GM12878 (cell line): Measurements from ENCODE around the gene LHFPL3. TPM values are rescaled to one million over a fixed set of nuclear protein-coding genes. Genes with fewer than 3 reads are reported as not detected.

Experiments
- ATAC-seq: fragments of 200-7000 bp; cut with Tn5 transposase; 3 replicates; pipeline ENCODE4 v1.9.1; 2020; ENCODE audit warnings: mild to moderate bottlenecking, moderate library complexity
- BruUV-seq: library from RNA; stranded (reverse); fragments of 400-500 nt; replicated peaks from 2 replicates; lab custom pipeline; 2021; lab: Mats Ljungman, UMichigan
- CTCF ChIA-PET: fragments of 300-600 bp; sonication (Branson Sonifier 250); formaldehyde crosslinking; extraction: SDS; loops from one replicate; lab custom pipeline; 2021; ENCODE audit warnings: inconsistent platforms; lab: Yijun Ruan, JAX
- POLR2A ChIA-PET: fragments of 350-600 bp; formaldehyde crosslinking; extraction: SDS; loops from one replicate; lab custom pipeline; 2021; ENCODE audit warnings: inconsistent platforms; lab: Charles Lee
- RAD21 ChIA-PET: fragments of 300-600 bp; sonication (Branson Sonifier 250); formaldehyde crosslinking; loops from one replicate; lab custom pipeline; 2023; ENCODE audit warnings: antibody characterized with exemption; ENCODE audit not compliant: unreplicated experiment; lab: Charles Lee
- SMC1A ChIA-PET: fragments of 300-600 bp; sonication (Branson Sonifier 250); formaldehyde crosslinking; loops from one replicate; lab custom pipeline; 2023; ENCODE audit not compliant: unreplicated experiment, uncharacterized antibody; lab: Charles Lee
- DNase-seq: peaks from one replicate; pipeline ENCODE4 v3.0.0-alpha.2; 2011; ENCODE audit warnings: low read depth, low spot score
- FAIRE-seq: peaks from 3 replicates; lab custom pipeline; 2011; peaks lifted over from hg19 to GRCh38; lab: Jason Lieb, UNC
- H2AFZ ChIP-seq: 2 replicates; pipeline ENCODE4 v1.6.0; 2011; ENCODE audit warnings: low read depth, low read length, control low read depth; ENCODE audit not compliant: control insufficient read depth
- H3K27ac ChIP-seq: 2 replicates; pipeline ENCODE4 v1.5.1; 2011; ENCODE audit warnings: control low read depth; ENCODE audit not compliant: control insufficient read depth, insufficient read depth
- H3K27me3 ChIP-seq, 2 experiments: replicated peaks in 1 of 2; 2 replicates each; pipeline versions ENCODE4 v1.6.0 to v1.6.1; 2011; ENCODE audit warnings: low read length in 1 of 2; ENCODE audit not compliant: control insufficient read depth in 2 of 2, insufficient read depth in 2 of 2
- H3K36me3 ChIP-seq, 2 experiments: 2 replicates each; pipeline ENCODE4 v1.5.1; 2011; ENCODE audit warnings: low read length in 1 of 2; ENCODE audit not compliant: control insufficient read depth in 2 of 2, insufficient read depth in 2 of 2
- H3K4me1 ChIP-seq: 2 replicates; pipeline ENCODE4 v1.6.1; 2011; ENCODE audit warnings: mild to moderate bottlenecking, low read length, moderate library complexity, mixed read lengths; ENCODE audit not compliant: control insufficient read depth, insufficient read depth
- H3K4me2 ChIP-seq: 2 replicates; pipeline ENCODE4 v1.6.0; 2011; ENCODE audit warnings: control low read depth; ENCODE audit not compliant: control insufficient read depth, insufficient read depth
- H3K4me3 ChIP-seq: fragments of 200-600 bp; sonication (generic); 2 replicates; pipeline ENCODE4 v1.5.1; 2016
- H3K79me2 ChIP-seq: 2 replicates; pipeline ENCODE4 v1.6.0; 2011; ENCODE audit warnings: low read length; ENCODE audit not compliant: control insufficient read depth, insufficient read depth
- H3K9ac ChIP-seq: 2 replicates; pipeline ENCODE4 v1.8.0; 2011; ENCODE audit warnings: low read length, control low read depth, mixed read lengths; ENCODE audit not compliant: control insufficient read depth, insufficient read depth
- H3K9me3 ChIP-seq: replicated peaks from 3 replicates; pipeline ENCODE4 v1.5.1; 2011; ENCODE audit warnings: mild to moderate bottlenecking, low read length; ENCODE audit not compliant: control insufficient read depth, insufficient read depth
- H4K20me1 ChIP-seq: 2 replicates; pipeline ENCODE4 v1.6.0; 2011; ENCODE audit not compliant: control insufficient read depth, insufficient read depth
- ATF7 ChIP-seq: fragments of 450-650 bp; IDR thresholded peaks from 2 replicates; pipeline ENCODE4 v1.6.1; 2016; ENCODE audit warnings: low read depth, mild to moderate bottlenecking
- FOXM1 ChIP-seq: IDR thresholded peaks from 2 replicates; pipeline ENCODE4 v1.6.1; 2012; ENCODE audit warnings: low read depth, mild to moderate bottlenecking, inconsistent platforms, low read length, moderate library complexity
- MTA3 ChIP-seq: IDR thresholded peaks from 2 replicates; pipeline ENCODE4 v1.6.1; 2012; ENCODE audit warnings: low read length, inconsistent platforms, borderline replicate concordance
- MYC ChIP-seq: IDR thresholded peaks from 2 replicates; pipeline ENCODE4 v1.6.1; 2011; ENCODE audit warnings: mild to moderate bottlenecking, low read length, moderate library complexity, inconsistent platforms; ENCODE audit not compliant: insufficient read depth, insufficient replicate concordance, insufficient read length, severe bottlenecking
- POLR2A ChIP-seq: IDR thresholded peaks from 2 replicates; pipeline ENCODE4 v1.6.1; 2011; ENCODE audit warnings: low read depth, mild to moderate bottlenecking, low read length
- SUPT20H ChIP-seq: IDR thresholded peaks from 2 replicates; pipeline ENCODE4 v1.6.1; 2011; ENCODE audit warnings: low read depth, mild to moderate bottlenecking, low read length, moderate library complexity, borderline replicate concordance; ENCODE audit not compliant: control insufficient read depth
- WGBS: methylation state at CpG from one replicate; pipeline ENCODE4 v1.1.6; 2016; ENCODE audit warnings: low lambda C conversion rate; ENCODE audit not compliant: insufficient replicate concordance, insufficient coverage; ENCODE audit errors: missing lambda C conversion rate; 5-methylcytosine and 5-hydroxymethylcytosine counted together
- in situ Hi-C: fragments of 300-500 bp; cut with MboI; formaldehyde crosslinking; loops from 9 replicates; pipeline ENCODE4 v1.14.3; 2018; ENCODE audit warnings: mixed read lengths
- intact Hi-C: fragments of 100-400 bp; cut with micrococcal nuclease; formaldehyde crosslinking; loops from one replicate; pipeline ENCODE4 v1.14.2; 2022; ENCODE audit not compliant: unreplicated experiment
- polyA plus RNA-seq, 11 experiments: library from polyadenylated mRNA; depleted of rRNA in 4 of 11; unstranded in 6 of 11; stranded (reverse) in 5 of 11; fragments of >200 nt; fragmentation: Nextera tagmentation in 4 of 11; fragmentation: Illumina TruSeq in 1 of 11; extraction: Ambion mirVana in 4 of 11; extraction: Trizol in 1 of 11; gene quantifications; 1 replicate in 1 of 11; 2 replicates in 10 of 11; pipeline versions ENCODE4 v1.2.1 to v1.2.3, GENCODE V29; 2011 to 2016; ENCODE audit warnings: inconsistent platforms in 2 of 11, missing spikeins in 2 of 11, low read depth in 1 of 11
- total RNA-seq, 4 experiments: library from RNA; depleted of rRNA in 3 of 4; stranded (reverse); fragments of >200 nt in 3 of 4; fragmentation: Illumina TruSeq in 1 of 4; extraction: Trizol in 1 of 4; gene quantifications; 2 replicates each; pipeline versions ENCODE4 v1.2.1 to v1.2.3, GENCODE V29; 2013 to 2021
- TF ChIP-seq, protein P1 (sequence below): IDR thresholded peaks from 2 replicates; pipeline ENCODE4 v1.6.1; 2012; ENCODE audit warnings: mild to moderate bottlenecking, low read depth, low read length
- TF ChIP-seq, protein P2 (sequence below): IDR thresholded peaks from 2 replicates; pipeline ENCODE4 v1.6.1; 2011; ENCODE audit warnings: borderline replicate concordance, low read depth, mild to moderate bottlenecking, moderate library complexity, low read length; ENCODE audit not compliant: insufficient read depth, poor library complexity, severe bottlenecking
- TF ChIP-seq, protein P3 (sequence below): fragments of 450-650 bp; IDR thresholded peaks from 2 replicates; pipeline ENCODE4 v1.6.1; 2018; ENCODE audit warnings: mild to moderate bottlenecking, low read depth, moderate library complexity; ENCODE audit not compliant: partially characterized antibody

The LHFPL3 gene
- total and polyA plus RNA-seq, 10 of the 15 experiments (the other 5 are each of a cell fraction or from before 2014, with no cell fraction given) = 0.09 TPM; not detected in 9

DNA sequence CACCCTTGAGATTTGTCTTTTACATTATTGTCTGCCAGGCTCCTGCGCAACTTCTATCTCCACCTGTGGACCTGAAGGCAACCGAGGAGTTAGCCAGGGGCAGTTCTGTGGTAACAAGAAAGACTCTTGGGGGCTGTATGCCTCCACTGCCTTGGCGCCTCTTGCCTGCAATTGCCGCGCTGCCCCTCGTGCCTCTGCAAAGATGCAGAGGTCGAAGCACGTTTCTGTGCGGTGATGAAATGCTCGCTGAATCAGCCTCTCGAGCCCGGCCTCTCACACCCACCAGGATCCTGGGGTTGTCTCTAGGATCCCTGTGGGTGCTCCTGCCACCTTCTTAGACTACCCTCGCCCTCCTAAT is 486 bp upstream of the LHFPL3 start:
- TF ChIP-seq, protein P1, sequence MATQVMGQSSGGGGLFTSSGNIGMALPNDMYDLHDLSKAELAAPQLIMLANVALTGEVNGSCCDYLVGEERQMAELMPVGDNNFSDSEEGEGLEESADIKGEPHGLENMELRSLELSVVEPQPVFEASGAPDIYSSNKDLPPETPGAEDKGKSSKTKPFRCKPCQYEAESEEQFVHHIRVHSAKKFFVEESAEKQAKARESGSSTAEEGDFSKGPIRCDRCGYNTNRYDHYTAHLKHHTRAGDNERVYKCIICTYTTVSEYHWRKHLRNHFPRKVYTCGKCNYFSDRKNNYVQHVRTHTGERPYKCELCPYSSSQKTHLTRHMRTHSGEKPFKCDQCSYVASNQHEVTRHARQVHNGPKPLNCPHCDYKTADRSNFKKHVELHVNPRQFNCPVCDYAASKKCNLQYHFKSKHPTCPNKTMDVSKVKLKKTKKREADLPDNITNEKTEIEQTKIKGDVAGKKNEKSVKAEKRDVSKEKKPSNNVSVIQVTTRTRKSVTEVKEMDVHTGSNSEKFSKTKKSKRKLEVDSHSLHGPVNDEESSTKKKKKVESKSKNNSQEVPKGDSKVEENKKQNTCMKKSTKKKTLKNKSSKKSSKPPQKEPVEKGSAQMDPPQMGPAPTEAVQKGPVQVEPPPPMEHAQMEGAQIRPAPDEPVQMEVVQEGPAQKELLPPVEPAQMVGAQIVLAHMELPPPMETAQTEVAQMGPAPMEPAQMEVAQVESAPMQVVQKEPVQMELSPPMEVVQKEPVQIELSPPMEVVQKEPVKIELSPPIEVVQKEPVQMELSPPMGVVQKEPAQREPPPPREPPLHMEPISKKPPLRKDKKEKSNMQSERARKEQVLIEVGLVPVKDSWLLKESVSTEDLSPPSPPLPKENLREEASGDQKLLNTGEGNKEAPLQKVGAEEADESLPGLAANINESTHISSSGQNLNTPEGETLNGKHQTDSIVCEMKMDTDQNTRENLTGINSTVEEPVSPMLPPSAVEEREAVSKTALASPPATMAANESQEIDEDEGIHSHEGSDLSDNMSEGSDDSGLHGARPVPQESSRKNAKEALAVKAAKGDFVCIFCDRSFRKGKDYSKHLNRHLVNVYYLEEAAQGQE = no peak
- TF ChIP-seq MYC (no peak), SUPT20H (no peak), ATF7 (no peak), FOXM1 (no peak), MTA3 (no peak), POLR2A (no peak)
- TF ChIP-seq, protein P2, sequence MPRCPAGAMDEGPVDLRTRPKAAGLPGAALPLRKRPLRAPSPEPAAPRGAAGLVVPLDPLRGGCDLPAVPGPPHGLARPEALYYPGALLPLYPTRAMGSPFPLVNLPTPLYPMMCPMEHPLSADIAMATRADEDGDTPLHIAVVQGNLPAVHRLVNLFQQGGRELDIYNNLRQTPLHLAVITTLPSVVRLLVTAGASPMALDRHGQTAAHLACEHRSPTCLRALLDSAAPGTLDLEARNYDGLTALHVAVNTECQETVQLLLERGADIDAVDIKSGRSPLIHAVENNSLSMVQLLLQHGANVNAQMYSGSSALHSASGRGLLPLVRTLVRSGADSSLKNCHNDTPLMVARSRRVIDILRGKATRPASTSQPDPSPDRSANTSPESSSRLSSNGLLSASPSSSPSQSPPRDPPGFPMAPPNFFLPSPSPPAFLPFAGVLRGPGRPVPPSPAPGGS = no peak
- TF ChIP-seq, protein P3, sequence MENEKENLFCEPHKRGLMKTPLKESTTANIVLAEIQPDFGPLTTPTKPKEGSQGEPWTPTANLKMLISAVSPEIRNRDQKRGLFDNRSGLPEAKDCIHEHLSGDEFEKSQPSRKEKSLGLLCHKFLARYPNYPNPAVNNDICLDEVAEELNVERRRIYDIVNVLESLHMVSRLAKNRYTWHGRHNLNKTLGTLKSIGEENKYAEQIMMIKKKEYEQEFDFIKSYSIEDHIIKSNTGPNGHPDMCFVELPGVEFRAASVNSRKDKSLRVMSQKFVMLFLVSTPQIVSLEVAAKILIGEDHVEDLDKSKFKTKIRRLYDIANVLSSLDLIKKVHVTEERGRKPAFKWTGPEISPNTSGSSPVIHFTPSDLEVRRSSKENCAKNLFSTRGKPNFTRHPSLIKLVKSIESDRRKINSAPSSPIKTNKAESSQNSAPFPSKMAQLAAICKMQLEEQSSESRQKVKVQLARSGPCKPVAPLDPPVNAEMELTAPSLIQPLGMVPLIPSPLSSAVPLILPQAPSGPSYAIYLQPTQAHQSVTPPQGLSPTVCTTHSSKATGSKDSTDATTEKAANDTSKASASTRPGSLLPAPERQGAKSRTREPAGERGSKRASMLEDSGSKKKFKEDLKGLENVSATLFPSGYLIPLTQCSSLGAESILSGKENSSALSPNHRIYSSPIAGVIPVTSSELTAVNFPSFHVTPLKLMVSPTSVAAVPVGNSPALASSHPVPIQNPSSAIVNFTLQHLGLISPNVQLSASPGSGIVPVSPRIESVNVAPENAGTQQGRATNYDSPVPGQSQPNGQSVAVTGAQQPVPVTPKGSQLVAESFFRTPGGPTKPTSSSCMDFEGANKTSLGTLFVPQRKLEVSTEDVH = no peak
- Histone ChIP-seq H4K20me1 (no peaks in the 10 kb centered on the region), H3K4me1 (no peaks in the 10 kb centered on the region), H3K27ac (no peak overlapping the region), H3K27me3 (peaks cover 8 to 12% of the 10 kb centered on the region in 2 experiments; a peak in 3 of 4 replicates), H2AFZ (no peak overlapping the region), H3K9ac (no peak overlapping the region), H3K9me3 (no peaks in the 10 kb centered on the region), H3K36me3 (no peaks in the 10 kb centered on the region), H3K79me2 (no peaks in the 10 kb centered on the region), H3K4me2 (no peak overlapping the region), H3K4me3 (no peak overlapping the region)
- ATAC-seq (no peak), FAIRE-seq (no peak), DNase-seq (no peak)
- BruUV-seq = no TSS peak
- in situ Hi-C loops = no loop called here
- ChIA-PET CTCF (no interaction called here), SMC1A (no interaction called here), POLR2A (no interaction called here), RAD21 (no interaction called here)
- intact Hi-C loops = no loop called here
- 15% methylated on average over 13 of the region's 13 CpGs for WGBS
